HT1080 (cell line): ENCODE results near the gene TOGARAM2. TPM values are rescaled to one million over a fixed set of nuclear protein-coding genes. Genes with fewer than 3 reads are reported as not detected.
A peak's percentile ranks its signal among the peaks of the same experiment; 100 is the strongest.

Source experiments
- DNase-seq: peaks from one replicate; pipeline ENCODE4 v3.0.0-alpha.2; 2015; ENCODE audit warnings: low read depth
- total RNA-seq: library from RNA; depleted of rRNA; stranded (reverse); fragments of >200 nt; shearing (Covaris generic); gene quantifications from 2 replicates; pipeline ENCODE4 v1.2.3, GENCODE V29; 2014

Gene TOGARAM2
- total RNA-seq, 1 experiment from 2014 or later, result 0.59 TPM

DNA sequence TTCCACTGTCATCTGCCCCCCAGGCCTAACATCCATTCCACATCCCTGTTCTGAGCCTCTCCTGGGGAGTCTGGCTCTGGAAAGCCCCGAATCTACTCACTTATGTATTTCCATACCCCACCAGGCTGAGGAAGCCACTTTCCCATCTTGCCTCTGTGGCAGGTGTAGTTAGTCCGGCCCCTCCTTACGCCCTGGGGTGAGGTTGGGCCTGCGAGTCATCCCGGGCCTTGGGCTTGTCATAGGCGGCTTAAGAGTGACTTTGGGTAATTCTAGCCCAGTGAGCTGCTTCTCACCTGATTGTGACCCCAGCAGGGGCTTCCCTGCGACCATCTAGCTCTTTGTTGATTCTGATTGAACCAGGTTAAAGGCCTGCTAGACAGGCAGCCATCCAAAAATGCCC, 72.1 kb downstream of the TOGARAM2 start:
- peak; percentile 16 for DNase-seq

GRCh38 chr2:29053670-29054400, 72.7 kb downstream of the TOGARAM2 start:
- DNase-seq, result no peak

- no peak for DNase-seq
Measured at GRCh38 chr2:29054430-29054829, 73.3 kb downstream of the TOGARAM2 start.

- DNase-seq, result no peak
Measured at GRCh38 chr2:29055601-29056000, 74.5 kb downstream of the TOGARAM2 start.

DNA sequence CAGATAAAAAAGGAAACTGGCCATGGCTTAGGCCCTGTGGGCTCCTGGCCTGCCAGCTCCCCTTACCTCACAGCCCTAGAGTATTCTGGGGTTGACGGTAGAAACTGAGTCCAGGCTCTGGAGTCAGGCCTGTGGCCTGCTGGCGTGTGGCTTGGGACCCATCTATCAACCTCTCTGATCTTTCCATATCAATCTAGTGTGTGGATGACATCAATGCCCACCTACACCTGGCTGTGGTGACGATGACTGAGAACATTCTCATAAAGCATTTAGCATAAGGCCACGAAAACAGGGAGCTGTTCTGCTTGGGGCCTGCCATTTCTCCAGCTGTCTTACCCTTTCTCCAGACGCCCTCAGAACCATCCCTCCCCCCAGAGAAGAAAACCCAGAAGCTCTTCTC, 75.4 kb downstream of the TOGARAM2 start:
- DNase-seq, result no peak

GRCh38 chr2:29057006-29057405, 75.9 kb downstream of the TOGARAM2 start:
- DNase-seq, result no peak

GRCh38 chr2:29059624-29060023, 78.5 kb downstream of the TOGARAM2 start:
- DNase-seq, result no peak

DNA sequence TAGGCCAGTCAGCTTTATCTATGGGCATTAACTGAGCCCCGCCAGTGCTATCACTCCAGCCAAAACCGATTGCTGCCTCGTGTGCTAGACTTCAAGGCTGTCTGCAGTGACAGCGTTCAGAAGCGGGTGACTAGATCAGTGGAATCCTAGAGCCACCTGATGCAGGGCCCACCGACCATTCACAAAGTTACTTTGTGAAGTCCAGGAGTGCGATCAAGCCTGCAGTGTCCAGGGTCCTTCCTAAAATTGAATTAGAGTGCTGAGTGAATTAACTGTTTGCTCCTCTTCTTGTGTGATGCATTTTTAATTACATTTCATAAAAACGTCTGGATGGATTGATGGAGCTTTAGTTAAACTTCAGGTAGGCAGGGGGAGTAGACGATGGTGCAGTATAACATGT, 79.3 kb downstream of the TOGARAM2 start:
- DNase-seq, result no peak

- DNase-seq, result no peak
Measured at GRCh38 chr2:29061176-29061575, 80.1 kb downstream of the TOGARAM2 start.

- no peak for DNase-seq
Measured at GRCh38 chr2:29061616-29062015, 80.5 kb downstream of the TOGARAM2 start.

DNA sequence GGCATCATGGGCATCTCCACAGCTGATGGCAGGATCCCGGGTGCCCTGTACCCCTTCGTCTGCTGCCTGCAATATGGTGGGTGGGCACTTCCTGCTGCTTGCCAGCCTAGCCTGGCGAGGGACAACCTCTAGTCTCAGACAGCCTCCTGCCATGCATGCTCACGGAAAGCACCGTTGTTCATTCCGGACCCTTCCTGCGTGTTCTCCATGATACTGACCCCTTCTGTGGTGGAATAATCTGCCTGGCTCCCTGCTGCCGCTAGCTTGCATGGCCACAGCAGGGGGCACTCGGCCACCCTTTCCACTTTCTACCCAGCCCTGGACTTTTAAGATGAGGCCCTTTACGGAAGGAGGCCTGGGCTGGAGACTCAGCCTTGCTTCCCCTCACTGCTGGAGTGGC, 81.3 kb downstream of the TOGARAM2 start:
- DNase-seq, result no peak

- no peak for DNase-seq
Measured at GRCh38 chr2:29063056-29063455, 82.0 kb downstream of the TOGARAM2 start.

DNA sequence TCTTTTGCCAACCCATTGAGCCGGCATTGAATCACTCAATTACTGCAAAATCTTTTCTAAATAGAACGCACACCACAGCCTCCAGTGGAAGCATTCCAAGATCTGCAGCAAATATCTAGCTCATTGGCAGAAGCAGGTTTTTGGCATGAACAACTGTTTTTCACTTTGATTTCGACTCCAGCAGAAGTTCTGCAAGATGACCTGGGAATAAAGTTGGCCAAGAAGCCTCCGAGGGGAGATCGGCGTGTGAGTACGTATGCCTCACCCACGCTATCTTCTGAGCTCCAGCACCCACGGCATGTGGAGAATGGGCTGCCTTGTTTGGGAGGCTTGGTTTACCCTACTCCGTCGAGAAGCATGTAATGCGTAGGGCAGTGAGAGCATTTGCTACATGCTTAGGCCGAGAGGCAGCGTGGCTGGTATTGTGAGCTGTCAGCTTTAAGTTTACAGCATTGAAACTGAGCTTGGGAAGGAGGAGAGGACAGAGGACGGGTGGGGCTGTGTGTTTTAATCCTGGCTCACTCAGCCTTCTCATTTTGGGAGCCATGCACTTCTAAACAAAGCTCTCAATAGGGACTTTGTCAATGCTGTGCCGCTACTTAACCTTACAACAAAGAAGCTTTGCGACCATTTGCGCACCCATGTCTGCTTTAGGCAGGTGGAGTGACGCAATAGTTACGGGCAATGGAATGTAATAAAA, 82.7 kb downstream of the TOGARAM2 start:
- no peak for DNase-seq

DNA sequence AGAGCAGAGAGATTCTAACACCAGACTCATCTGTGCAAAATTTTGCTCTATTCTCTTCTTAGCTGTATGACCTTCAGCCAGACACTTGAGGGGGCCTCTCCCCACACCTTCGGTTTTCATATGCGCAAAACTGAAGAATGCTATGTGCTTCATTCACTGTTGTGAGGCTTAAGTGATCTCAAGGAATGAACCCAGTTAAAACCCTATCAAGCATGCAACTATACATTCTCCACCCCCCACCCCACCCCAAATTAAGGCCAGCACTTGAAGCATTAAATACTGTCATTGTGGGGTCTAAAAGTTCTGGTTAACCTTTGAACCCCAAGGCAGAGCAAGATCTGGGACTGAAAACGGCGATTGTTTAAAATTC, 83.2 kb downstream of the TOGARAM2 start:
- DNase-seq, result no peak

DNA sequence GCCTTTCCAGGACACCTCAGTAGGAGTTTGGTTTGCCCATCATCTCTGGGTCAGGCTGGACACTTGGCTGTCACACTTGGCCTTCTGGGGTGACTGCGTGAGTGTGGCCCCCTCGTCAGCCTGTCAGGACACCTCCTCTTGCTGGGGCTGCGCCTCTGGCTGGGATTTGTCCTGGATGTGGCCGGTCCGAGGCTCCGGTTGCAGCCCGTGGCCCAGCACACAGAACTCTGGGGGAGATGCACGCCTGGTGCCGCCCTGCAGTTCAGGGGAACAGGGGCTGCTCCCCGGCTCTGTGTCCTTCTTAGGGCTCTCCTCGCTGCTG, 83.6 kb downstream of the TOGARAM2 start:
- no peak for DNase-seq

DNA sequence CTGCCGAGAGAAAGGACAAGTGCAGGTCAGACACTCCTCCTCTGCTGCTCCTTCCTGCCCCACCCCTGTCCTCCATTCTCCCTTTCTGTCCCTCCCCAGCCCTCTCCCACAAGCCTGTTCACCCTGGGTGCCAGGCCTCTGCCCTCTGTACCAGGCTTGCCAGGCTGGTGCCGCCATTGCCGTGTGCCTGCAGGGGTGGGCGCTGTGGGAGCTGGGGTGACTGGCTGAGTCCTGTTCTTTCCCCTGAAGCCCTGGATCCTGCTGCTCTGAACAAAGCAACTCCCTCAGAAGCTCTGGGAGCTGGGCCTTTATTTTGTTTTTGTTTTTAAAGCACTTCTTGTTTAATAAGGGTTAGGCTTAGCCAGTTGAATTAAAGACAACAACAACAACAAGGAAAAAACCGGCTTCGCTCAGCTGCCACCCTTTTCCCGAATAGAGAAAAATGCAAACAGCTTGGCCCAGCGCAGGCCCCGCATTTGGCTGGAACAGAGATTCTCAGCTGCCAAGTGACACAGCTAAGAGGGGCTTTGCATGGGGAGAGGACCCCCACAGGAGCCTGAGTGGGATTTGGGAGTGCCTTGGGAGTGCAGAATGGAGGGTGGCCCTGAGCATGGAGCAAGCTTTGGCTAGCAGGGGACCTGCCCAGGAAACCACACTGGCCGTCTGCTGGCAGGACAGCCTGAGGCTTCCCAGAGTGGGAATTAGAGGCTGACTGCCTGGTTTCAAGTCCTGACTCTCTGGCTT, 84.1 kb downstream of the TOGARAM2 start:
- no peak for DNase-seq

- no peak for DNase-seq
Measured at GRCh38 chr2:29066271-29066860, 85.3 kb downstream of the TOGARAM2 start.

DNA sequence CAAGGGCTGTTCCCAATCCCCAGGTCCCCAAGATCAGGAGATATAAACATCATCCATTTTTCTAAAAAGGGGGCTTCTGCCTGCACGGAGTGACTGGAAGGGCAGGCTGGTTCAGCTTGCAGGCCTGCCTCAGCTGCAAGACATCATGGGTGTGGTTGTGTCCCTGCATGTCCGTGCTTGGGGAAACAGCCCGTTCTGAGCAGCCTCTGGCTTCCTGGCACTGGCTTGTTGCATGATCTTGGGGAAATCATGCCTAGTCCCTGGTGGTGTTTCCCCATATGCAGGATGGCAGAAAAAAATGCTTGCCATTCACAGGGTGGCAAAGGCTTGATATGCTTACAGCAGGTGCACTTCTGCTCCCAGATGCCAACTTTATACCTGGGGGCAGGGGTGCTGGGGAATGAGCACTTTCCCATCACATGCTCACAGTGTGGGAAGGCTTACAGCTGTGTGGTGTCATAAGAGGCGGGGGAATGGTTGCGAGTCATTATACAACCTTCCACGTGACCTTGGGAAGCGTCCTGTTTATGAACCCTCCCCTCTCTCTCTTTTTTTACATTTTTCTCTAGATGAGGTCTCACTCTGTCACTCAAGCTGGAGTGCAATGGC, 86.0 kb downstream of the TOGARAM2 start:
- DNase-seq, result peak; percentile 31

- DNase-seq, result no peak
Measured at GRCh38 chr2:29068513-29068912, 87.4 kb downstream of the TOGARAM2 start.

GRCh38 chr2:29070526-29070925, 89.4 kb downstream of the TOGARAM2 start:
- DNase-seq, result no peak

DNA sequence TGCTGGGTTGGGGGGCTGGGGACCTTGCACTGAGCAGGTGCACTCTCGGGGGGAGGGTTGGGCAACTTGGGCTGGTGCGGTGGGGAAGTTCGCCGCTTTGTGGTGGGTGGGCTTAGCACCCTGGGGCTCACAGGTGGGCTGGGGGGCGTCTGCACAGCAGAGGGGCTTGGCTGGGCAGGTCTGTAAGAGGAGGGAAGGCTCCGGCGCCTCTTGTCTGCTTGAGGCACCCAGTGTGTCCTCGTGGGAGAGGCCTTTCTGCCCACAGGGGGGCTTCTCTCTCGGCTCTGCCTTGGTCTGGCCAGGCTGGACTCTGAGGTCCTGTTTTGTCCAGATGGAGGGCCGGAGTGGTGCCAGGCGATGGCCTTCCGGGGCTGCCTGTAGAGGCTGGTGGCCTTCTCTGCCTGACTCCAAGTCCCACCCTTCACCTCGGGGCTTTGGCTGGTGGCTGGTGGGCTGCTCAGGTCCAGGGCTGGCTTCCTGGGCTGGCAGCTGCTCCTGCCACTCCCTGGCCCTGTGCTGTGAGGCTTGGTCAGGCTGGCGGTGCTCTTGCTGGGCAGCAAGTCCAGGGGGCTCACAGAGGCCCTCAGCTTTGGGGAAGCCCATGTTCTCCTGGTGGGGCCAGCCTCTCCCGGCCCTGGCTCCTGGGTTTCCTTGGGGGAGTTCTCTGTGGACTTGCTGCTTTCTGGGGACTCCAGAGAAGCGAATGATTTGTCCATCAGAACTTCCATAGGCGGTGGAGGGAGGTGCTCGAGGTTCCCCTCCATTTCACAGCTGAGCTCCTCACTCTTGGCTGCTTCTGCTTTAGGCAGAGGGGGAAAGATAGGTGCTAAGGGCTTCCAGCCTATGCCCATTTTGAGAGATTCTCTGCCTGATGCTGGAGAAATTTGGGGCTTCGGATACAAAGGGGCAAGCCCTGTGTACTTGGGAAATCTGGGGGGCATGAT, 90.2 kb downstream of the TOGARAM2 start:
- DNase-seq, result no peak
